Liver (tissue), 9 donors: ENCODE data around the gene TOMM5. TPM values are rescaled to one million over a fixed set of nuclear protein-coding genes. Genes with fewer than 3 reads are reported as not detected.

Experiments used
- DNase-seq: peaks from one replicate; pipeline ENCODE4 v3.0.0-alpha.2; 2017; ENCODE audit warnings: low spot score
- H3K27ac ChIP-seq, 2 donors: one replicate each; pipeline ENCODE4 v1.7.0; 2013; ENCODE audit warnings: inconsistent platforms in 2 of 2, low read length in 2 of 2, control low read depth in 1 of 2, low read depth in 1 of 2, mild to moderate bottlenecking in 1 of 2
- H3K27me3 ChIP-seq, 4 donors: one replicate each; pipeline versions ENCODE4 v1.6.1 to v1.7.0; 2013; ENCODE audit warnings: low read length in 3 of 4, inconsistent platforms in 1 of 4, mild to moderate bottlenecking in 1 of 4, moderate library complexity in 1 of 4; ENCODE audit not compliant: control insufficient read depth in 4 of 4, insufficient read depth in 4 of 4
- H3K36me3 ChIP-seq, 4 donors: one replicate each; pipeline versions ENCODE4 v1.6.1 to v1.7.0; 2013; ENCODE audit warnings: low read length in 3 of 4, mild to moderate bottlenecking in 3 of 4, low read depth in 1 of 4, moderate library complexity in 1 of 4; ENCODE audit not compliant: control insufficient read depth in 4 of 4, insufficient read depth in 3 of 4
- H3K4me1 ChIP-seq, 4 donors: one replicate each; pipeline versions ENCODE4 v1.6.1 to v1.7.0; 2013; ENCODE audit warnings: low read length in 3 of 4, mild to moderate bottlenecking in 3 of 4, moderate library complexity in 1 of 4; ENCODE audit not compliant: control insufficient read depth in 4 of 4, insufficient read depth in 4 of 4
- H3K4me3 ChIP-seq, 3 donors: one replicate each; pipeline versions ENCODE4 v1.6.1 to v1.7.0; 2013; ENCODE audit warnings: low read length in 3 of 3, control low read depth in 1 of 3, low read depth in 1 of 3, mild to moderate bottlenecking in 1 of 3
- H3K9ac ChIP-seq, 2 donors: one replicate each; pipeline ENCODE4 v1.7.0; 2013; ENCODE audit warnings: low read length in 2 of 2, mild to moderate bottlenecking in 2 of 2, moderate library complexity in 2 of 2, control low read depth in 1 of 2, low read depth in 1 of 2
- H3K9me3 ChIP-seq, 4 donors: one replicate each; pipeline versions ENCODE4 v1.6.1 to v1.7.0; 2013; ENCODE audit warnings: low read length in 3 of 4; ENCODE audit not compliant: control insufficient read depth in 4 of 4
- CTCF ChIP-seq: fragments of 150-350 bp; IDR thresholded peaks from 2 replicates; pipeline ENCODE4 v1.5.1; 2017; ENCODE audit warnings: improper control_type of control experiment, low read depth, low read length; ENCODE audit not compliant: missing input control
- EGR1 ChIP-seq, 2 donors: IDR thresholded peaks; 2 replicates each; pipeline ENCODE4 v1.6.1; 2016 to 2018; ENCODE audit warnings: antibody characterized with exemption in 2 of 2, low read depth in 2 of 2
- FOXA1 ChIP-seq: IDR thresholded peaks from 2 replicates; pipeline ENCODE4 v1.6.1; 2016; ENCODE audit warnings: antibody characterized with exemption
- FOXA2 ChIP-seq: IDR thresholded peaks from 2 replicates; pipeline ENCODE4 v1.6.1; 2016; ENCODE audit warnings: antibody characterized with exemption
- HNF4A ChIP-seq, 2 donors: conservative IDR thresholded peaks; 2 replicates each; pipeline ENCODE4 v1.6.1; 2016; ENCODE audit warnings: antibody characterized with exemption in 2 of 2, mild to moderate bottlenecking in 2 of 2
- HNF4G ChIP-seq: IDR thresholded peaks from 2 replicates; pipeline ENCODE4 v1.6.1; 2016; ENCODE audit warnings: antibody characterized with exemption
- JUND ChIP-seq, 2 donors: IDR thresholded peaks; 2 replicates each; pipeline ENCODE4 v1.6.1; 2016; ENCODE audit warnings: antibody characterized with exemption in 2 of 2
- MAX ChIP-seq: IDR thresholded peaks from 2 replicates; pipeline ENCODE4 v1.6.1; 2016; ENCODE audit warnings: antibody characterized with exemption
- NR2F2 ChIP-seq: IDR thresholded peaks from 2 replicates; pipeline ENCODE4 v1.6.1; 2016; ENCODE audit warnings: antibody characterized with exemption
- RAD21 ChIP-seq, 2 donors: IDR thresholded peaks; 2 replicates each; pipeline ENCODE4 v1.6.1; 2016; ENCODE audit warnings: antibody characterized with exemption in 2 of 2, mild to moderate bottlenecking in 2 of 2
- RXRA ChIP-seq, 2 donors: IDR thresholded peaks; 2 replicates each; pipeline ENCODE4 v1.6.1; 2017 to 2018; ENCODE audit warnings: antibody characterized with exemption in 2 of 2, mild to moderate bottlenecking in 1 of 2
- SP1 ChIP-seq: IDR thresholded peaks from 2 replicates; pipeline ENCODE4 v1.6.1; 2018; ENCODE audit warnings: antibody characterized with exemption, mild to moderate bottlenecking
- TAF1 ChIP-seq: conservative IDR thresholded peaks from 2 replicates; pipeline ENCODE4 v1.6.1; 2016; ENCODE audit warnings: antibody characterized with exemption, mild to moderate bottlenecking
- YY1 ChIP-seq: IDR thresholded peaks from 2 replicates; pipeline ENCODE4 v1.6.1; 2016; ENCODE audit warnings: antibody characterized with exemption, mild to moderate bottlenecking
- ZBTB33 ChIP-seq: IDR thresholded peaks from 2 replicates; pipeline ENCODE4 v1.6.1; 2016; ENCODE audit warnings: antibody characterized with exemption
- WGBS: extraction: QIAGEN DNeasy Blood & Tissue Kit; methylation state at CpG from one replicate; pipeline ENCODE4 v1.1.7; 2013; 5-methylcytosine and 5-hydroxymethylcytosine counted together
- polyA plus RNA-seq, 2 donors: library from polyadenylated mRNA; stranded (reverse) in 1 of 2; unstranded in 1 of 2; fragments of 200-250 nt in 1 of 2; fragments of >200 nt in 1 of 2; fragmentation: Nextera tagmentation in 1 of 2; extraction: Ambion mirVana in 1 of 2; gene quantifications; one replicate each; pipeline versions ENCODE4 v1.2.1 to v1.2.3, GENCODE V29; 2013 to 2015
- total RNA-seq, 2 donors: library from RNA; depleted of rRNA; stranded (reverse); fragments of >200 nt; gene quantifications; one replicate each; pipeline ENCODE4 v1.2.3, GENCODE V29; 2014
- TF ChIP-seq, protein P1 (sequence below): IDR thresholded peaks from 2 replicates; pipeline ENCODE4 v1.6.1; 2016; ENCODE audit warnings: antibody characterized with exemption, mild to moderate bottlenecking
- TF ChIP-seq, protein P2 (sequence below): IDR thresholded peaks from 2 replicates; pipeline ENCODE4 v1.6.1; 2016; ENCODE audit warnings: antibody characterized with exemption
- donor health status: healthy.
- donor health status: healthy.
- donor health status: healthy.
- donor health status: healthy.
- donor health status: healthy.

Gene TOMM5
- total and polyA plus RNA-seq, 4 donors, result 43.0 to 107 (median 71.9) TPM

DNA sequence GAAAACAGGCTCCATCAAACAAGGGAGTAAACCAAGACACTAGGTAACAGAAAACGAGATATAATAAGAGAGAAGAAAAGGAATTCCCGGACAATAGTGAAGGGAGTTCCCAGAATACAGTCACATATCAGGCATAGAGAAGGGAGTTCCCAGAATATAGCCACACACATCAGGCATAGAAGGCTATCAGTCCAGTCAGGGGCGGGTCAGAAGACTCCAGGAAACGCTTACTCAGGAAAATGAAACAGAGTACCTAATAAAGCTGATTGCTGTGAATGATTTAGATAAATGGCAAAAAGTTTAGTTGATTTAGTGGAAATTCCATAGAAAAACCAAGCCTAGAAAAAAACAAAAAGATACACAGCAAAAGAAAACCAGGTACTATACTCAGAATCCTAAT is 4.9 kb downstream of the TOMM5 start:
- Histone ChIP-seq H3K36me3 (peaks cover 3 to 50% (median 35%) of the 10 kb centered on the region in 4 donors), H3K4me1 (peaks cover 4 to 25% (median 19%) of the 10 kb centered on the region in 4 donors), H3K27me3 (no peaks in the 10 kb centered on the region), H3K9me3 (no peaks in the 10 kb centered on the region), H3K27ac (no peak overlapping the region), H3K4me3 (no peak overlapping the region), H3K9ac (no peak overlapping the region)
- no peak for DNase-seq
- TF ChIP-seq TAF1 (no peak), EGR1 (IDR thresholded peaks at IDR 0.05; ENCODE audit: low read depth in 2 of 2) (no peak), ZBTB33 (no peak), MAX (no peak), YY1 (no peak), RAD21 (IDR thresholded peaks at IDR 0.05) (no peak), RXRA (IDR thresholded peaks at IDR 0.05) (no peak)
- TF ChIP-seq, protein P1, sequence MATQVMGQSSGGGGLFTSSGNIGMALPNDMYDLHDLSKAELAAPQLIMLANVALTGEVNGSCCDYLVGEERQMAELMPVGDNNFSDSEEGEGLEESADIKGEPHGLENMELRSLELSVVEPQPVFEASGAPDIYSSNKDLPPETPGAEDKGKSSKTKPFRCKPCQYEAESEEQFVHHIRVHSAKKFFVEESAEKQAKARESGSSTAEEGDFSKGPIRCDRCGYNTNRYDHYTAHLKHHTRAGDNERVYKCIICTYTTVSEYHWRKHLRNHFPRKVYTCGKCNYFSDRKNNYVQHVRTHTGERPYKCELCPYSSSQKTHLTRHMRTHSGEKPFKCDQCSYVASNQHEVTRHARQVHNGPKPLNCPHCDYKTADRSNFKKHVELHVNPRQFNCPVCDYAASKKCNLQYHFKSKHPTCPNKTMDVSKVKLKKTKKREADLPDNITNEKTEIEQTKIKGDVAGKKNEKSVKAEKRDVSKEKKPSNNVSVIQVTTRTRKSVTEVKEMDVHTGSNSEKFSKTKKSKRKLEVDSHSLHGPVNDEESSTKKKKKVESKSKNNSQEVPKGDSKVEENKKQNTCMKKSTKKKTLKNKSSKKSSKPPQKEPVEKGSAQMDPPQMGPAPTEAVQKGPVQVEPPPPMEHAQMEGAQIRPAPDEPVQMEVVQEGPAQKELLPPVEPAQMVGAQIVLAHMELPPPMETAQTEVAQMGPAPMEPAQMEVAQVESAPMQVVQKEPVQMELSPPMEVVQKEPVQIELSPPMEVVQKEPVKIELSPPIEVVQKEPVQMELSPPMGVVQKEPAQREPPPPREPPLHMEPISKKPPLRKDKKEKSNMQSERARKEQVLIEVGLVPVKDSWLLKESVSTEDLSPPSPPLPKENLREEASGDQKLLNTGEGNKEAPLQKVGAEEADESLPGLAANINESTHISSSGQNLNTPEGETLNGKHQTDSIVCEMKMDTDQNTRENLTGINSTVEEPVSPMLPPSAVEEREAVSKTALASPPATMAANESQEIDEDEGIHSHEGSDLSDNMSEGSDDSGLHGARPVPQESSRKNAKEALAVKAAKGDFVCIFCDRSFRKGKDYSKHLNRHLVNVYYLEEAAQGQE, result no peak
- 66% methylated on average over 4 of the region's 4 CpGs for WGBS

GRCh38 chr9:37583522-37584121 is 8.8 kb downstream of the TOMM5 start:
- Histone ChIP-seq H3K27me3 (no peaks in the 10 kb centered on the region), H3K27ac (no peak overlapping the region), H3K9me3 (no peaks in the 10 kb centered on the region), H3K9ac (no peak overlapping the region), H3K4me3 (no peak overlapping the region), H3K4me1 (peaks cover 0 to 4% (median 0%) of the 10 kb centered on the region in 4 donors), H3K36me3 (peaks cover 6 to 54% (median 35%) of the 10 kb centered on the region in 4 donors)
- DNase-seq, result no peak
- TF ChIP-seq EGR1 (IDR thresholded peaks at IDR 0.05; ENCODE audit: low read depth in 2 of 2) (no peak), CTCF (no peak), RXRA (IDR thresholded peaks at IDR 0.05) (no peak), TAF1 (no peak), FOXA1 (no peak), ZBTB33 (no peak), NR2F2 (no peak), HNF4A (conservative IDR thresholded peaks at IDR 0.05) (no peak), SP1 (no peak), FOXA2 (no peak), HNF4G (no peak), MAX (no peak), JUND (IDR thresholded peaks at IDR 0.05) (no peak)
- TF ChIP-seq, protein P2, sequence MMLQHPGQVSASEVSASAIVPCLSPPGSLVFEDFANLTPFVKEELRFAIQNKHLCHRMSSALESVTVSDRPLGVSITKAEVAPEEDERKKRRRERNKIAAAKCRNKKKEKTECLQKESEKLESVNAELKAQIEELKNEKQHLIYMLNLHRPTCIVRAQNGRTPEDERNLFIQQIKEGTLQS, result no peak
- TF ChIP-seq, protein P1, result no peak
- WGBS, result 86% methylated on average over 3 of the region's 3 CpGs
